Gastroesophageal sphincter (tissue), 3 donors: Measurements from ENCODE around the gene DNAJC12.

Experiments used
- EP300 ChIP-seq: sonication (generic); formaldehyde crosslinking; IDR thresholded peaks from one replicate; pipeline ENCODE4 v1.6.1; 2017; ENCODE audit warnings: antibody characterized with exemption, mild to moderate bottlenecking
- POLR2A ChIP-seq, 2 donors: fragments of 450-650 bp; IDR thresholded peaks; one replicate each; pipeline ENCODE4 v1.6.1; 2017; ENCODE audit warnings: antibody characterized with exemption in 2 of 2, mild to moderate bottlenecking in 2 of 2, moderate library complexity in 1 of 2
- POLR2AphosphoS5 ChIP-seq: sonication (generic); formaldehyde crosslinking; IDR thresholded peaks from one replicate; pipeline ENCODE4 v1.6.1; 2017; ENCODE audit warnings: antibody characterized with exemption
- TF ChIP-seq, protein P1 (sequence below), 4 experiments: fragments of 200-600 bp in 2 of 4; fragments of 450-650 bp in 2 of 4; sonication (generic) in 1 of 4; IDR thresholded peaks; one replicate each; pipeline ENCODE4 v1.5.1; 2017 to 2019; ENCODE audit warnings: antibody characterized with exemption in 4 of 4, mild to moderate bottlenecking in 2 of 4, moderate library complexity in 2 of 4

DNA sequence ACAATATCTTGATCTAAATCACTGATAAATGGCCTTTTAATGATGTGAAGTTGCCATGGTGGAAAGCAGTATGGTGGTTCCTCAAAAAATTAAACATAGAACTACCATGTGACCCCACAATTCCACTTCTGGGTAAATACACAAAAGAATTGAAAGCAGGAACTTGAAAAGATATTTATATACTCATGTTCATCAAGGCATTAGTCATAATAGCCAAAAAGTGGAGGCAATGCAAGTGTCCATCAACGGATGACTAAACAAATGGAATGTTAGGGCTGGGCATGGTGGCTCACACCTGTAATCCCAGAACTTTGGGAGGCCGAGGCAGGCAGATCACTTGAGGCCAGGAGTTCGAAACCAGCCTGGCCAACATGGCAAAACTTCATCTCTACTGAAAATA lies 2.0 kb upstream of the DNAJC12 start:
- TF ChIP-seq, protein P1, sequence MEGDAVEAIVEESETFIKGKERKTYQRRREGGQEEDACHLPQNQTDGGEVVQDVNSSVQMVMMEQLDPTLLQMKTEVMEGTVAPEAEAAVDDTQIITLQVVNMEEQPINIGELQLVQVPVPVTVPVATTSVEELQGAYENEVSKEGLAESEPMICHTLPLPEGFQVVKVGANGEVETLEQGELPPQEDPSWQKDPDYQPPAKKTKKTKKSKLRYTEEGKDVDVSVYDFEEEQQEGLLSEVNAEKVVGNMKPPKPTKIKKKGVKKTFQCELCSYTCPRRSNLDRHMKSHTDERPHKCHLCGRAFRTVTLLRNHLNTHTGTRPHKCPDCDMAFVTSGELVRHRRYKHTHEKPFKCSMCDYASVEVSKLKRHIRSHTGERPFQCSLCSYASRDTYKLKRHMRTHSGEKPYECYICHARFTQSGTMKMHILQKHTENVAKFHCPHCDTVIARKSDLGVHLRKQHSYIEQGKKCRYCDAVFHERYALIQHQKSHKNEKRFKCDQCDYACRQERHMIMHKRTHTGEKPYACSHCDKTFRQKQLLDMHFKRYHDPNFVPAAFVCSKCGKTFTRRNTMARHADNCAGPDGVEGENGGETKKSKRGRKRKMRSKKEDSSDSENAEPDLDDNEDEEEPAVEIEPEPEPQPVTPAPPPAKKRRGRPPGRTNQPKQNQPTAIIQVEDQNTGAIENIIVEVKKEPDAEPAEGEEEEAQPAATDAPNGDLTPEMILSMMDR (IDR thresholded peaks at IDR 0.05) = no peak
- no peak for TF ChIP-seq POLR2AphosphoS5
- TF ChIP-seq POLR2A (IDR thresholded peaks at IDR 0.05) = no peak
- no peak for TF ChIP-seq EP300
